Endothelial cell of umbilical vein (primary cell): ENCODE measurements around the gene HES2.

Experiments used
- CTCF ChIP-seq, 2 donors: IDR thresholded peaks; 1 replicate in 1 of 2; 2 replicates in 1 of 2; pipeline ENCODE4 v1.5.1; 2011; ENCODE audit warnings: low read length in 2 of 2, mild to moderate bottlenecking in 2 of 2, moderate library complexity in 2 of 2, control low read depth in 1 of 2, inconsistent platforms in 1 of 2, low read depth in 1 of 2; ENCODE audit not compliant: insufficient read depth in 1 of 2; ENCODE audit errors: extremely low read depth in 1 of 2
- EZH2 ChIP-seq: IDR thresholded peaks from 2 replicates; pipeline ENCODE4 v1.6.1; 2012; ENCODE audit warnings: borderline replicate concordance, low read depth, mild to moderate bottlenecking, moderate library complexity, low read length, inconsistent platforms; ENCODE audit not compliant: severe bottlenecking
- GATA2 ChIP-seq: IDR thresholded peaks from 2 replicates; pipeline ENCODE4 v1.7.0; 2011; ENCODE audit warnings: low read depth, mild to moderate bottlenecking, moderate library complexity, mixed read lengths, low read length; ENCODE audit not compliant: insufficient read length, insufficient read depth
- MAX ChIP-seq: IDR thresholded peaks from 2 replicates; pipeline ENCODE4 v1.6.1; 2011; ENCODE audit not compliant: insufficient read depth, insufficient read length
- POLR2A ChIP-seq: IDR thresholded peaks from 2 replicates; pipeline ENCODE4 v1.6.1; 2012; ENCODE audit warnings: low read depth, mild to moderate bottlenecking, control low read depth, low read length
- POLR2AphosphoS5 ChIP-seq: IDR thresholded peaks from 2 replicates; pipeline ENCODE4 v1.6.1; 2012; ENCODE audit warnings: low read depth, mild to moderate bottlenecking, control low read depth, low read length, moderate library complexity; ENCODE audit not compliant: insufficient read depth

- TF ChIP-seq POLR2AphosphoS5 = no peak
- TF ChIP-seq POLR2A = no peak
- TF ChIP-seq CTCF (IDR thresholded peaks at IDR 0.05; ENCODE audit: extremely low read depth in 1 of 2, insufficient read depth in 1 of 2, low read depth in 1 of 2, low read length in 2 of 2) = no peak
- TF ChIP-seq EZH2 = no peak
- TF ChIP-seq GATA2 = no peak
- TF ChIP-seq MAX = no peak
Measured at GRCh38 chr1:6450943-6451373, 31.2 kb upstream of the HES2 start.
